Activated gamma-delta T cell treated with anti-CD3 and anti-CD28 coated beads, Interleukin-2, amount 50 U/mL, for 16 hours (primary cell): ENCODE data around the gene ZC3HAV1.
"Not testable (repeated sequence)": the region's sequence is repeated elsewhere in the genome, so short reads cannot be mapped to it uniquely, and the experiment has no call there.

Experiments used
- DNase-seq: peaks from one replicate; pipeline ENCODE4 v3.0.0-alpha.2; 2020; ENCODE audit warnings: low read depth

ZC3HAV1 gene

DNA sequence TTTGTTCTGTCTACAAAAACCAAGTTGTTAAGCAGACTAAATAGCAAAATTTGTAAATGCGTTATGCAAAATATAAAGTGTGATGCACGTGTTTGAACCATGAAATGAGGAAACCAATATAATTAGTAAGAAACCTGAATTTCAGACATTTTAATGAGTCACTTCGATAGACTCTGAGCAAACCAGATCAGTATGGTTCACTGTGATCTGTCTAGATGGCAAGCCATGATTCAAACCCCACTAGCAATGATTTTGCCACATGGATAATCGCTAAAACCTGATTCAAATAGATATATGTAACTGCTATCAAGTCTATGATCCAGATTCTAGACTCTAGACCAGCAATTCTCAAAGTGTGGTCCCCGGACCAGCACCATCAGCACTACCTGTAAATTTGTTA lies 24.8 kb downstream of the ZC3HAV1 start:
- no peak for DNase-seq

DNA sequence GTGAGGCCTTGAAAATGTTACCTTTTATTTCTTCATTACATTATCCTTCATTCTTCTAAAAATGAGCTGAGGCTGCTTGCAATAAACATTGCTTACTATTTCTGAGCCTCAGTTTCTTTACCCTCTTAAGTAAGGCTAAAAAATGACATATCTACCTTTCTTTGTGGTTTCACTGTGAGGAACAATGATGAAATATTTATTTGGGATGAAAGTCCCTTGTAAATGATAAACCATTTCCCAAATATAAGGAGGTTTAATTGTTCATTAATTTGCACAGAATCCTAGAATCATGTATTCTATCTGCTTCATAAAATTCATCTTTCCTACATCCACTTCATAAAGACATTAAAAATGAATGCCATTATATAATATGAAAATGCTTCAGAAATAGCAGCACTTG lies 27.9 kb downstream of the ZC3HAV1 start:
- no peak for DNase-seq

DNA sequence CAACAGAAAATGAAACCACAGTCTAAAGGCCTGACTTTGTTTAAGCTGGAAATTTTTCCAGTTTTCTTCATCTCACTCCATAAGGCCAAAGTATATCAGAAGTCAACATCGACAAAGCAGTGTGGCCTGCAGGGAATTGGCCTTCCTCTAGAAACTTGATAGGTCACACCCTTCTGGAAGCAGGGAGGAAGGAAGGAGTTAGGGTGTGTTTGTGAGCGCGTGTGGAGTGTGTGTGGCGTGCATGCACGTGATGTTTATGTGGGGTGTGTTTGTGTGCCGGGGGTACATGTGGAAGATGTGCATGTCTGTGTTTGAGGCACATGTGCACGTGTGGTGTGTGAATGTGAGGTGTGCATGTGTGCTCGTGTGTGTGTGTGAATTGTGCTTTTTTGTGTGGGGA lies 28.6 kb downstream of the ZC3HAV1 start:
- no peak for DNase-seq

DNA sequence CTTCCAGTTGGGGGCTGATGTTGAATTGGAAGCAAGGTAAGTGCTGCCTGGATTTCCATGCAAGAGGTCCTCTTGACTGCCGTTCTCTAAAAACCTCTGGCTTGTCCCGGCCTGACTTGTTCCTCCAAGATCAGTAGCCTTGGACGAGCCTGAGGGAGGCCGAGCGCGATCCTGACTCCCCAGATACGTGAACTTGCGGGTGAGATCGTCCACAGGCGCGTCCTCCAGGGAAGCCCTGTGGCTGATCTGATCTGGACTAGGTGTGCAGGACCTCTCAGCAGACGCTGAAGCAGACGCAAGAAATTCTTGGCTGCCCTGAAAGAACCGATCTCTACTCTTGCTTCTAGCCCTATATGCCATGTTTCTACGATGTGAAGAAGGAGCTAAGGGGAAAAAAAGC lies 29.7 kb downstream of the ZC3HAV1 start:
- no peak for DNase-seq

DNA sequence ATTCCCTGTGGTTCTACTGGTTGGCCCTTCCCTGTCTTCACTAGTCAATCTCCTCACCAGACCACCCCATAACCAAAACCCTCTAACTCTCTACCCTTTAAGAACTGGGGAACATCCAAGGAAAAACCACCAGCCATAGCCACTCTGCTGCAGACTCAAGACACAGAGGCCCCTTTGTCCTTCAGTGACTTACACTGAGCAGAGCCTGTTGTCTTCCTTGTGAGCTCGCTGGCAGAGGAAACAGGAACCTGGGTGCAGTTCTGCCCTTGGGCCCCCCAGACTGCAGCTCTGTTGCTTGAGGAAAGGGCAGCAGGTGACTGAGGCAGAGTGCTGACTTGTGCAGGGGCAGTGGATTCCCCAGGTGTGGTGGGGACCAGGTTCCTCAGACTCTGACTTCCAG lies 30.6 kb downstream of the ZC3HAV1 start:
- DNase-seq, result no peak

DNA sequence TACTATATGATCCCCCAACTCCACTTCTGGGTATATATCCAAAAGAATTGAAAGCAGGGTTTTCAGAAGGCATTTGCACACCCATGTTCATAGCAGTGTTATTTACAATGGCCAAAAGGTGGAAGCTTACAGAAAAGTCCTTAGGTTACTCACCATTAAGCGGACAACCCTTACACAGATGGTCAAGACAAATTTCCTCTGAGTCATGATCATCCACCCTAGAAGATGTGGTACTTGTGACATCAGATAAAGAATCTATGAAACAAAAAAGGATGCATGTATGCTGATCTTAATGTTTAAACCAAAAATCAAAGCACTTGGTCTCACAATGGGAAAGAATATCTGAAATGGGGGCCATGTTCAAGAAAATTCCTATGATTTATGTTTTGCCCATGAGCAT lies 31.1 kb downstream of the ZC3HAV1 start:
- no peak for DNase-seq

DNA sequence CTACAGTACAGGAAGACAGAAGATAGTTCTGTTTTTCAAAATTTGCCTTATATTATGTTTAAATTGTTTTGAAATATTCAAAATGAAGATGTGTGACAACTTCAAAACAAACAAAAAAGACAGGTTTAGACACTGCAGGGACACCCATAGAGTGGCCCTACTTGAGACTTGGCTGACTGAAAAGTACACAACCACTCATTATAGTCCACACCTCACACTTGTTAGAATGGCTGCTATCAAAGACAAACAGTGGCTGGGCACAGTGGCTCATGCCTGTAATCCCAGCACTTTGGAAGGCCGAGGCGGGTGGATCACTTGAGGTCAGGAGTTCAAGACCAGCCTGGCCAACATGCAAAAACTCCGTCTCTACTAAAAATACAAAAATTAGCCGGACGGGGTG lies 31.8 kb downstream of the ZC3HAV1 start:
- not testable (repeated sequence) for DNase-seq

DNA sequence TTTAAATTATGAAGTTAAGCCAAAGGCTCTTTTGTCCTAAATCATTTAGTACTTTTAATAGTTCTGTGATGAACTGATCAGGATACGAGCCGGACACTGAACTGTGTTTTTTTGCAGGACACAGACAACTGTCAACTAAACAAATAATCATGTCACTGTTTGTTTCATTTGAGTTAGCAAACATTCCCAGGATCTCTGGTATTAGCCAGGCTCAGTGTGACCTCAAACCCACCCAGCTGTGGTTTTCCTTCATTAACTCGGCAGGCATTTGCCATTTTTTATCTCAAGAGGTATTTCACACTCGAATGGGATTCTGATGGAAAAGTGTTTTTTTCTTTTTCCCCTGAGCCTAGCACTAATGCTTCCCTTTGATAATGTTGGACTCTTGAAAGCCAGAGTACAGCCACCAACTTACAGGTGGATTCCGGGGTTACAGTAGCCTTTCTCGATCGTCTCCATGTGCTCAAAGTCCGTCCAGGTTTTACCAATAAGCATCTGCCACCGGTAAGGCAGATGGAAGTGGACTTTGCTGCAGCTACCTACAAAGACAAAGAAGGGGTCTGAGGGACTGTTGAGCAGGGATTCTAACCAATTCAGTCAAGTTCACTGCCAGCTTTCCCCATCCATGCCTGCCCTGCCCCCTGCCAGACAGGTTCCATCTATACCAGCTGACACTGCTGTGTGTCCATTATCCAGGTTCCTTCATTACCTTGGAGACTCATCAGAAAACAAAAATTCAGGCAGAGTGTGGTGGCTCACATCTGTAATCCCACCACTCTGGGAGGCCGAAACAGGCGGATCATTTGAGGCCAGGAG lies 33.4 kb downstream of the ZC3HAV1 start:
- no peak for DNase-seq

DNA sequence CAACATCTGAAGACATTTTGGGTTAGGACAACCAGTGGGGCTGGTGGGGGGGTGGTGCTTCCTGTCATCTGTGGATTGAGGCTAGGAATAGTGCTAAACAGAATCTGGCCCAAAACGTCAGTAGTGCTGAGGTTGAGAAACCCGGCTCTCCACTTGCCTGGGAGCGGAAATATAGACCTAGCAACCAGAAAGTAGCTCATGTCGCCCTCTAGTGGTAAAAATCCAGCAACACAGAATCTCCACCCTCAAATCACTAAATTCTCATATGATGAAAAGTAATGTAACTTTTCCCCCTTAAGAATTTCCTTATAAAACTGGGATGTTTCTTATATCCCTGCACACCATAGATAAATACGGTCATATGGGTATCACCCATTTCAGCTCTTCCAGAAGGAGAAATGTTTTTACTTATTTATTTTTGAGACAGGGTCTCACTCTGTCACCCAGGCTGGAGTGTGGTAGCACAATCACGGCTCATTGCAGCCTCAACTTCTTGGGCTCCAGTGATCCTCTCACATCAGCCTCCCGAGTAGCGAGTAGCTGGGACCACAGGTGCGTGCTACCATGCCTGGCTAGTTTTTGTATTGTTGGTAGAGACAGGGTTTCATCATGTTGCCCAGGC lies 34.4 kb downstream of the ZC3HAV1 start:
- peak; percentile 55 for DNase-seq

DNA sequence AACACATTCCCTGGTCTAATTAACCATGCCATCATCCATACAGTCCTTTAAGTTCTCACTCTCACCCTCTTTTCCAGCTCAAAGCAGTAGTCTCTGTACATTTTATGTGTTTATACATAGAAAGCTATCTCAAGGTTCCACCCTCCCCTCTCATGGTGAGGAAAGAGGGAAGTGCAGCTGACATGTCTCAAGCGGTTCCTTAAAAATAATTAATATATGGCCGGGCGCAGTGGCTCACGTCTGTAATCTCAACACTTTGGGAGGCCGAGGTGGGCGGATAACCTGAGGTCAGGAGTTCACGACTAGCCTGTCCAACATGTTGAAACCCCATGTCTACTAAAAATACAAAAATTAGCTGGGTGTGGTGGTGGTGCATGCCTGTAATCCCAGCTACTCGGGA lies 36.7 kb downstream of the ZC3HAV1 start:
- DNase-seq, result no peak

DNA sequence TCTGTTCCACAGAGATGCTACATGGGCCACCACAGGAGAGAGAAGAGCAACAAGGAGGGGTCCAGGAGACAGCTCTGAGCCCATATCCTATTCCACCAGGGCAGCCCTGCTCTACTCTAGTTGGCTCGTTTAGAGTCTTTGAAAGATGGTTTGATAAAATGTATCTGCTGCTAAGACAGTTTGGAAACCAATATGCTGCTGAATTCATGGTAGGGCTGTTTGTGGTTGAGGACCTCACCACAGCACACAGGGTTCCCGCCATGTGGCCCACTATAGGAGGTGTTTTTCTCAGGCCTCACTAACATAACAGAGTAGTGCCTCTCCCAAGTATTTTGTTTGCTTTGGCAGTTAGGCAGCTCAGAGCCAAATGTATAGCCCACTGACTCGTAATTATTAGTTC lies 37.8 kb downstream of the ZC3HAV1 start:
- no peak for DNase-seq

DNA sequence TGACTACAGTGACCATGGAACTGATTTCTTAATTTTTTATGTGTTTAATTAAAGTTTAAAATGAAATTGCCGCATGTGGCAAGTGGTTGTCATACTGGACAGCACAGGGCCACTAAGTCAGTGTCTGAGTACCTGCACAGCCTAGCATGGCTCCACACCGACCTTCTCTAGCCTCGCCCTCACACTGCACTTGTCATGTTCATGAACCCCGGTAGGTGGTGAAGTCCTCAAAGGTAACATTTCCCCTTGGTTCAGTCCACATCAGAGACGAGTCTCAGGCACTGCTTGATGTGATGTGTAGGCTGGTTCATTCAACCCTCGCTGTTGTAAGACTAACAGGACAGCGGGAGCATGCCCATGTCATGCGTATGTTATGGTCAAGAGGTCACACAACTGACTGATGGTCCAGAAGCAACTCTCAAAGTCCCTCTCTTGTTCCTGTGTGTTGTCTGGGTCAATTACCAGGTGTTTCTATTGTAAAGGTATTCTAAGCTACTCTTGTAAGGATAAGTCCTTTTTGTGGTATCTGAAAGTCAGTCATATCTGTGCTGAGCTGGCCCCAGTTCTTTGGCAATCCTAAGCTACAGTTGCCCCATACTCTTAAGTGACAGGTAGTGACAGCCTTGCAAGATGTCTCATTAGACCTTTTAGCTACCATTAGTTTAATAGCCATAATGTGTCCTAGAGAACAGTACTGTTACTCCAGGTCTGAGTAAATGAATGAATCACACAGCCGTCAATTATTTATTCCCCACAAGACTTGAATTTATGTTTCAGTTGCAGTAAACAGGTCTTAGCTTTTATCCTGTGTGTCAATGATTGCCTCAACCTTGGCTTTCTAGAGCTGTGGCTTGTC lies 40.7 kb downstream of the ZC3HAV1 start:
- DNase-seq, result no peak

DNA sequence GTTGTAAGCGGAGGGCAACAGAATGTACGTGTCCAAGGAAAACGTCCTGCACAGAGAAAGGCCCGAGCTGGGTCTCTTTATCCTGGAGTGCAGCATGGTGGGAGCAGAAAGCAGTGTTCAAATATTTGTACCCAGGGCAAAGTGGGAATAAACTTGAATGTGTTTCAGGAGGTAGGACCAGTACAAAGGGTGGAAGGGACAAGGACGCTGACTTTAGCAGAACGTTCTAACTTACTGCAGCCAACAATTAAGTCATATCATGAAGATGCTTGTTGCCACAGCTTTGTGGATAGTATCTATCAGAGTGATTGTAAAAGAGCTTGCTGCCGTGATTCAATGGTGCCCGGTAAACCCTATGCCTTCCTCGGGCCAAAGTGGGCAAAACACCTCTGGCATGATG lies 43.2 kb downstream of the ZC3HAV1 start:
- no peak for DNase-seq

DNA sequence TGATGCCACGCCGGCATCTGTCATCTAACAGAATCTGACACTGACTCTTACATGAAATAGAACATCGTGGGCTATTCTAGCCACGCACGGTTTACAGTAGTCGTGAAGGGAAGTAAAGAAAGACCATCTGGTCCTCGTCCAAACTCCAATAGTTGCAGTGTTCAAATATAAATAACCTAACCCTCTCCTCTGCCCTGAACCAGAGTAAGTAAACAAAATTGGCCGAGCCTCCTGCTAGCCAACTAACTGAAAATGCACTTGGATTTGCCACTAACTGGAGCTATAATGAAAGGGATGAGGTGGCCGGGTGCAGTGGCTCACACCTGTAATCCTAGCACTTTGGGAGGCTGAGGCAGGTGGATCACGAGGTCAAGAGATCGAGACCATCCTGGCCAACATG lies 44.2 kb downstream of the ZC3HAV1 start:
- no peak for DNase-seq

DNA sequence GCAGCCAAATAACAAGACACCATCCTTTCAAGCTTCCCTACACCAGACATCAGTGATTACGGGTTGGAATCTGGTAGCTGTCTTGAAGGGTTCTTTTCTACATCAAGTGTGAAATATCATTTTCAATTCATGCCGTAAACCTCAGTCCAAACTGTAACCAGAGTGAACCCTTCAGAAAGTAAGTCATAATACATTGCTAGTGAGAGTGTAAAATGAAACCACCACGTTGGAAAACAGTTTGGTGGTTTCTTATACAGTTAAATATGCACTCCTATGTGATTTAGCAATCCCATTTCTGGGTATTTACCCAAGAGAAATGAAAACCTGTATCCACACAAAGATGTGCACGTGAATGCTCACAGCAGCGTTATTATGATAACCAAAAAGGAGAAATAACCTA lies 48.1 kb downstream of the ZC3HAV1 start:
- DNase-seq, result no peak

DNA sequence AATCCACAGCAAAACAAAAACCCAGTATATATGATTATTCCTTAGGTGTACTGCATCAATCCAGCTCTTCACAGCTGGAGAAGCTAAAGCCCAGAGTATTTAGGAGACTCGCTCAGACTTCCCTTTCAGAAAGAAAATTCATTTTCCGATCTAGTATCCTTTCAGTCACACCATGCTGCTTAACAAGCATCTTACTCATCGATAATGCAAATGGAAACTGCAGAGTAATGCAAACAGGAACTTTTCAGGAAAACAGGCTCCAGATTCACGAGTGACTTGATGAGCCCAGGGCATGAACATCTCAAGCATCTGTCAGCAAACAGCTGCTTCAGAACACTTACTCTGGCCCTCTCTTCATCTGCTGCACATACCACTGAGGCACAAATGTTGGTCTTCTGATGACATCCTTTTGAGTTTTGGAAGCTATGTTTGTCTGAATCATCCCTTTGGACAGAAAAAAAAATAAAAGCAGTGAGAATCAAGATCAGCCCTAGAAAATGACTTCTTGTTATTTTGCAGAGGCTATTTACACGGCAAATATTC lies 48.8 kb downstream of the ZC3HAV1 start:
- DNase-seq, result no peak

DNA sequence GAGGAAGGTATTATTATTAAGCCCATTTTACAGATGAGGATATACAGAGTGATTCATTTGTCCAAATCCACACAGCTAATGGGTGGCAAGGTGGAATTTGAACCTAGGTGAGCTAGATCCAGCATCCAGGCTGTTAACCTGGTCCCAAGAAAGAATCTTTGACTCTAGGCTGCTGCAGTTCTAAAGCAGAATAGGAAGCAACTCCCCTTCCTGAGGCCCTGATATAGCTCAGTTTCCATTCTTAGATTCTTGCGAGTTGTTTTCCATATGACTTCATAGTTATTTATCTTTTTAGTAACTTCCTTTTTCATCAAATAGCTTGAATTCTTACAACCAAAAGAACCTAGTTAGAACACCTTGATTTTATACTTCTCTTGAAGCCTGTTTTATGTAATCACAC lies 49.6 kb downstream of the ZC3HAV1 start:
- no peak for DNase-seq

DNA sequence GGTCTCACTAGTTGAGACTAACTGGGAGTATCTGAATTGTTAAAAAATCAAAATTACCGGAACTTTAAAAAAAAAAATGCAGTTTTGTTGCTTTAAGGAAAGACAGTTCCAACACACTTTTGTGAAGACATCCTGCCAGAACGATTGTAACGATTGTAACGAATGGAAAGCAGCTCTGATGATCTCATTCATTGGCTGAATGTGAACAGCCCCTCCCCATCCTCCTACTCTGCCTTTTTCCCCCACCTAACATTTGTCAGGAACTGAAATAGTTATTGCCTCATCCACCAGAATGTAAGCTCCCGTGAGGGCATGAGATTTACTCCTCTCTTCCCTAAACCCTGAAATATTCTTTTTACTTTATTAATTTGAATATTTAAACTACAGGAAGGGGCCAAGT lies 50.6 kb downstream of the ZC3HAV1 start:
- no peak for DNase-seq

DNA sequence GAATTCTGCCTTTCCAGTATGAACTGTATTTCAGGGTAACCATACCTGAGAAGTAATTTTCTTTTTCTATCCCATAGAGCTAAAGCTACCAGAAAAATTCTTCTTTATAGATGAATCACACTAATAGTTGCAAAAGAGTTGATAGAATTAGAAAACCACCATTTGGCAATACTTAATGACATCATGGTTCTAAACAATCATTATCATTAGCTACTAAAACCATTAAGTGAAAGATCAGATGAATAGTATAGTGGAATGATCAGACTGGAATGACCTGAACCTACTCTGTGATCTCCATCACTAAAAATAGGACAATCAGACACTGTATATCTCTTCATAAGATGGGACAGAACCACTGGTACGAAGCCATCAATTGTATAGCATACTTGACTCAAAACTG lies 53.8 kb downstream of the ZC3HAV1 start:
- no peak for DNase-seq

DNA sequence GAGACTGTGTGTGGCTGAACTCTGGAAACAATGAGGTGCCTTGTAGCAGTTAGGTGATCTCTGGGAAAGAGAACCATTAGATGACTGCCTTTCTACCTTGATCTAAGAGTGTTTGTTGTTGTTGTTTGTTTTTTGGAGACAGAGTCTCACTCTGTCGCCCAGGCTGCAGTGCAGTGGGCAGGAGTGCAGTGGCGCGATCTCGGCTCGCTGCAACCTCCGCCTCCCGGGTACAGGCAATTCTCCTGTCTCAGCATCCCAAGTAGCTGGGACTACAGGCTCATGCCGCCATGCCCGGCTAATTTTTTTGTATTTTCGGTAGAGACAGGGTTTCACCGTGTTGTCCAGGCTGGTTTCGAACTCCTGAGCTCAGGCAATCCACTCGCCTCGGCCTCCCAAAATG lies 54.9 kb downstream of the ZC3HAV1 start:
- not testable (repeated sequence) for DNase-seq

DNA sequence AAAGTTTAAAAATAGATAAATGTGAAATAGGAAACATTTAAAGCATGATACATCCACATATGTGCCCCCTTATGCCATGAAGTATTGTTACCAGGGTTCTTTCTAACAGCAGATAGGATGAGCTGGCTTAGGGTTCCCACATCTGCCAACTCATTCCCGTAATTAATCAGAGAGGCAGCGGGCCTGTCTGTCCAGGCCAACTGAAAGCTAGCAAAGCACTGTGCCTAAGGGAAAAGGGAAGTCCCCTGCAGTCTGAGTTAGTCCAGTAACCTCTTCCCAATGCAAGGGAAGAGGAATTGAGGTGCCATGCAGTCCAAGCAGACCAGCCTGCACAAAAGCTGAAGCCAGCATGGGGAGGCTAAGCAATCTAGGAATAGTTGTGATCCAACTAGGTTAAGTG lies 55.4 kb downstream of the ZC3HAV1 start:
- no peak for DNase-seq

DNA sequence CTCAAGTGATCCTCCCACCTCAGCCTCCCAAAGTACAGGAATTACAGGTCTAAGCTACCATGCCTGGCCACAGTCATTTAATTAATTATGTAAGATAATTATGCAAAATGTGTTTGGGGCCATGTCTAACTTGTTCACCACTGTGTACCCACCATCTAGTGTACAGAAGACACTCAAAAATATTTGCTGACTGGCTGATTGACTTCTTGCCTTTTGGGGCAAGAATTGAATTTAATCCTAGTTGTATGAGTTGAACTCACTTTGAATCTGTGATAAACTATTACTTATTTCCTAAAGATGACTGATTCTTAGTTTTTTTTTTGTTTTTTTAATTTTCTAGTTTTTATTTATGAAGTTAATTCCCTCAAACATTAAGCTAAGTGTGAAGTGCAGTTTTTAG lies 57.9 kb downstream of the ZC3HAV1 start:
- no peak for DNase-seq

DNA sequence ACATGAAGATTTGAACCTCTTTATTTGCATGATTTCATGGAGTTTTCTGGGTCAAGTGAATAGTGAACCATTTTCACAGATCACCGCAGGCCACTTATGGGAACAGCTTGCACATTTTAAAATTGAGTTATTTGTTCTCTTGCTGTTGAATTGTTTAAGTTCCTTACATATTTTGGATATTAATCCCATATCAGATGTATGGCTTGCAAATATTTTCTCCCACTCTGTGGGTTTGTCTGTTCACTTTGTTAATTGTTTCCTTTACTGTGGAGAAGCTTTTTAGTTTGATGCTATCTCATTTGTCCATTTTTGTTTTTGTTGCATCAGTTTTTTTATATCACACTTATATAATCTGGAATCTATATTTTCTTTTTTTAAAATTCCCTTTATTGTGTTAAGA lies 59.6 kb downstream of the ZC3HAV1 start:
- DNase-seq, result no peak
